GM12878 (cell line): ENCODE data around the gene NFE2L3. TPM values are rescaled to one million over a fixed set of nuclear protein-coding genes. Genes with fewer than 3 reads are reported as not detected.

ENCODE experiments used
- CHD4 ChIP-seq: fragments of 200-600 bp; sonication (generic); IDR thresholded peaks from 2 replicates; pipeline ENCODE4 v1.6.1; 2016; ENCODE audit warnings: mild to moderate bottlenecking
- CREB1 ChIP-seq: IDR thresholded peaks from 2 replicates; pipeline ENCODE4 v1.6.1; 2012; ENCODE audit warnings: low read depth, mild to moderate bottlenecking, inconsistent platforms
- EED ChIP-seq: sonication (generic); IDR thresholded peaks from 2 replicates; pipeline ENCODE4 v1.6.1; 2016; ENCODE audit warnings: antibody characterized with exemption, low read depth
- EZH2 ChIP-seq: IDR thresholded peaks from 2 replicates; pipeline ENCODE4 v1.6.1; 2012; ENCODE audit warnings: low read depth, mild to moderate bottlenecking, control low read depth, inconsistent platforms, low read length, borderline replicate concordance; ENCODE audit not compliant: control insufficient read depth
- HCFC1 ChIP-seq: fragments of 150-350 bp; IDR thresholded peaks from 2 replicates; pipeline ENCODE4 v1.6.1; 2014; ENCODE audit warnings: low read length
- KAT2A ChIP-seq: conservative IDR thresholded peaks from 2 replicates; pipeline ENCODE4 v1.6.1; 2011; ENCODE audit warnings: low read depth, low read length; ENCODE audit not compliant: control insufficient read depth
- KLF5 ChIP-seq: fragments of 450-650 bp; IDR thresholded peaks from 2 replicates; pipeline ENCODE4 v1.6.1; 2014; ENCODE audit warnings: mild to moderate bottlenecking; ENCODE audit not compliant: partially characterized antibody
- MEF2B ChIP-seq: fragments of 450-650 bp; IDR thresholded peaks from 2 replicates; pipeline ENCODE4 v1.6.1; 2018; ENCODE audit warnings: mild to moderate bottlenecking, moderate library complexity; ENCODE audit not compliant: partially characterized antibody, poor library complexity, severe bottlenecking
- POLR2A ChIP-seq: IDR thresholded peaks from 2 replicates; pipeline ENCODE4 v1.6.1; 2011; ENCODE audit warnings: low read depth, mild to moderate bottlenecking, low read length
- POU2F2 ChIP-seq: IDR thresholded peaks from 3 replicates; pipeline ENCODE4 v1.6.1; 2011; ENCODE audit warnings: low read depth, mild to moderate bottlenecking, low read length, borderline replicate concordance
- RCOR1 ChIP-seq: conservative IDR thresholded peaks from 2 replicates; pipeline ENCODE4 v1.6.1; 2012; ENCODE audit warnings: low read depth, low read length, improper control_type of control experiment
- SIX5 ChIP-seq: IDR thresholded peaks from 2 replicates; pipeline ENCODE4 v1.6.1; 2011; ENCODE audit warnings: mild to moderate bottlenecking, low read depth, low read length, moderate library complexity; ENCODE audit not compliant: severe bottlenecking
- SRF ChIP-seq, 2 experiments: IDR thresholded peaks; 2 replicates each; pipeline ENCODE4 v1.6.1; 2011; ENCODE audit warnings: low read depth in 2 of 2, low read length in 2 of 2, mild to moderate bottlenecking in 1 of 2, moderate library complexity in 1 of 2
- STAT3 ChIP-seq: IDR thresholded peaks from 2 replicates; pipeline ENCODE4 v1.6.1; 2011; ENCODE audit warnings: low read depth, low read length, improper control_type of control experiment
- SUPT20H ChIP-seq: IDR thresholded peaks from 2 replicates; pipeline ENCODE4 v1.6.1; 2011; ENCODE audit warnings: low read depth, mild to moderate bottlenecking, low read length, moderate library complexity, borderline replicate concordance; ENCODE audit not compliant: control insufficient read depth
- TARDBP ChIP-seq: IDR thresholded peaks from 2 replicates; pipeline ENCODE4 v1.6.1; 2016; ENCODE audit warnings: borderline replicate concordance
- TCF12 ChIP-seq: IDR thresholded peaks from 2 replicates; pipeline ENCODE4 v1.6.1; 2011; ENCODE audit warnings: low read depth, mild to moderate bottlenecking, low read length
- ZNF217 ChIP-seq: fragments of 450-650 bp; IDR thresholded peaks from 2 replicates; pipeline ENCODE4 v1.6.1; 2017; ENCODE audit warnings: antibody characterized with exemption, mild to moderate bottlenecking
- ZNF592 ChIP-seq: fragments of 450-650 bp; IDR thresholded peaks from 2 replicates; pipeline ENCODE4 v1.6.1; 2017; ENCODE audit warnings: mild to moderate bottlenecking, moderate library complexity
- polyA plus RNA-seq, 11 experiments: library from polyadenylated mRNA; depleted of rRNA in 4 of 11; unstranded in 6 of 11; stranded (reverse) in 5 of 11; fragments of >200 nt; fragmentation: Nextera tagmentation in 4 of 11; fragmentation: Illumina TruSeq in 1 of 11; extraction: Ambion mirVana in 4 of 11; extraction: Trizol in 1 of 11; gene quantifications; 1 replicate in 1 of 11; 2 replicates in 10 of 11; pipeline versions ENCODE4 v1.2.1 to v1.2.3, GENCODE V29; 2011 to 2016; ENCODE audit warnings: inconsistent platforms in 2 of 11, missing spikeins in 2 of 11, low read depth in 1 of 11
- total RNA-seq, 4 experiments: library from RNA; depleted of rRNA in 3 of 4; stranded (reverse); fragments of >200 nt in 3 of 4; fragmentation: Illumina TruSeq in 1 of 4; extraction: Trizol in 1 of 4; gene quantifications; 2 replicates each; pipeline versions ENCODE4 v1.2.1 to v1.2.3, GENCODE V29; 2013 to 2021

The NFE2L3 gene
- total and polyA plus RNA-seq, 10 of the 15 experiments (the other 5 are each of a cell fraction or from before 2014, with no cell fraction given) = 4.4 to 34.9 (median 13.0) TPM

- TF ChIP-seq ZNF592 = 0 out of 2 replicates have a peak, but pooled peaks have one; percentile 26
- TF ChIP-seq CREB1 = no peak
- no peak for TF ChIP-seq EED
- TF ChIP-seq SUPT20H = no peak
- TF ChIP-seq CHD4 = no peak
- no peak for TF ChIP-seq MEF2B
- peak; percentile 56; the same call in 1 of the 2 replicates for TF ChIP-seq POLR2A
- no peak for TF ChIP-seq EZH2
- no peak for TF ChIP-seq KAT2A
- no peak for TF ChIP-seq RCOR1
- TF ChIP-seq POU2F2 = peak; percentile 17; the same call in 1 of the 3 replicates
- TF ChIP-seq HCFC1 = no peak
- TF ChIP-seq TCF12 = no peak
- TF ChIP-seq KLF5 = no peak
- no peak for TF ChIP-seq TARDBP
- TF ChIP-seq ZNF217 = no peak
- TF ChIP-seq STAT3 = 0 out of 2 replicates have a peak, but pooled peaks have one; percentile 39
- no peak for TF ChIP-seq SIX5
- TF ChIP-seq SRF (IDR thresholded peaks at IDR 0.05; ENCODE audit: low read depth in 2 of 2, low read length in 2 of 2) = no peak
These were observed 45.4 kb downstream of the NFE2L3 start (continued) for GRCh38 chr7:26197153-26198115.
